GM18907 (cell line): Measurements from ENCODE around the gene TMEM11.
"Not testable (repeated sequence)": the region's sequence is repeated elsewhere in the genome, so short reads cannot be mapped to it uniquely, and the experiment has no call there.

ENCODE experiments used
- ATAC-seq: cut with Tn5 transposase; IDR thresholded peaks from one replicate; pipeline ENCODE4 v1.9.1; 2021; ENCODE audit warnings: mild to moderate bottlenecking, moderate library complexity; ENCODE audit not compliant: unreplicated experiment

The TMEM11 gene

GRCh38 chr17:21242780-21243515, 29.0 kb upstream of the TMEM11 start:
- ATAC-seq: no peak

- ATAC-seq: no peak
Measured at GRCh38 chr17:21242026-21242697, 28.2 kb upstream of the TMEM11 start.

GRCh38 chr17:21241564-21241963, 27.6 kb upstream of the TMEM11 start:
- no peak for ATAC-seq

- no peak for ATAC-seq
Measured at GRCh38 chr17:21240369-21241055, 26.6 kb upstream of the TMEM11 start.

- no peak for ATAC-seq
Measured at GRCh38 chr17:21239680-21240368, 25.9 kb upstream of the TMEM11 start.

GRCh38 chr17:21235921-21236320, 22.0 kb upstream of the TMEM11 start:
- ATAC-seq: no peak

DNA sequence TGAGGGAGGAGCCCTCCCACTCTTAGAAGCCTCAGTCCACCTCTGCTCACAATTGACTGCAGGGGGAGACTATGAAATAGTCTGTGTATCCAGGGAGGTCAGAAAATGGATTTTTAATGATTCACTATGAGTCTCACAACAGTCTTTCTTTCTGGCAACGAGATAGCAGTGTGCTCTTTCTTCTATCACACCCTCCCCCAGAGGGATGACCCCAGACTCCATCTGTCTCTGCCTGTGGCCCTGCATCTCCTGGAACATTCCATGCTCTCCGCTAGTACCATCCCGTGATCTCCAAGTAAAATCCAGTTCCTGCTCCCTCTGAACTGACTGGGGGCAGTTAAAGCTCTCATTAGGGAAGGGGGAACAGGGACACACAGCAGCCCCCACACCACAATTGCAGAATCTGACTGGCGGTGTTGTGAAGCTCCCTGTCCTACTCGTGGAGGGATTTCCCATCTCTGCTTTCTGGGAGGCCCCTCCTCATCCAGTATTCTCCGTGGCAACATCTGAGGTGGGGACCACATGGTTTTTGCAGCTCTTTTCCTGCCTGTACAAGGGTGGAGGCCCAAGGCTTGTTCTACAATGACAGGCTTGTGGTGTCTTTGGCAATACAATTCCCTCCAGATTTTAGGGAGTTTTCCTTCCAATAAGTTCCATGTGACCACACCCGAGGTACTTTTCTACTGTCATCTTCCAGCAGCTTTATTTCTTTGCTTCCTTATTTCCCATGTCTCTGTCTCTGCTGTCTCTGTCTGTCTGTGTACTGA, 19.8 kb upstream of the TMEM11 start:
- no peak for ATAC-seq

DNA sequence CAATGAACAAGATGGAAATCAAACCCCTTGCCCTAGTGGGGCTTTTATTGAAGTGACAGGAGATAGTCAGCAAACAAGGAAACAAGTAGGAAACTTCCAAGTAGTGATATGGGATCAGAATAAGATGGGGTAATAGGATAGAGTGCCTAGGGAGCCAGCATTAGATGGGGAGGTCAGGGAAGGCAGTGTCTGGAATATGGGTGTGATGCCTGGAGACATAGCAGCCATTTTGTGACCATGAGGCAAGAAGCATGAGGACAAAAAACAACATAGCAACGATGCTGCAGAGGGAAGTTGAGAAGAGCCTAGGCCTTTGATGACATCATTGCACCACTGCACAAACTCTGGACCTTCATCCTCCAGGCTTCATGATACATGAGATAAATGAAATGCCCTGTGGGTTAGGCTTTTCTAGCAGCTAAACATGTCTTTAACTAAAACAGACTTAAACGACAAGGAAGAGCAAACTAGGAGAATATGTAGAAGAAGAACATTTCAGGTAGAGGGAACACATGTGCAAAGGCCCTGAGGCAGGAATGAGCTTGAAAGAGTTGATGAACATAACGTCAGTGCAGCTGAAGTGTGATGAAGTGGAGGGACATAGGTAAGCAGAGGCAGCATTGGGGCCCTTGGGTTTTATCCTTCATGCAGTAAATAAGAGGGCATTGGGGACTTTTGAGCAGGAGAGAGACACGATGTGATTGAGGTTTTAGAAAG, 18.2 kb upstream of the TMEM11 start:
- ATAC-seq: no peak

GRCh38 chr17:21231533-21231932, 17.6 kb upstream of the TMEM11 start:
- no peak for ATAC-seq

- ATAC-seq: no peak
Measured at GRCh38 chr17:21228845-21229244, 14.9 kb upstream of the TMEM11 start.

- no peak for ATAC-seq
Measured at GRCh38 chr17:21228111-21228510, 14.2 kb upstream of the TMEM11 start.

DNA sequence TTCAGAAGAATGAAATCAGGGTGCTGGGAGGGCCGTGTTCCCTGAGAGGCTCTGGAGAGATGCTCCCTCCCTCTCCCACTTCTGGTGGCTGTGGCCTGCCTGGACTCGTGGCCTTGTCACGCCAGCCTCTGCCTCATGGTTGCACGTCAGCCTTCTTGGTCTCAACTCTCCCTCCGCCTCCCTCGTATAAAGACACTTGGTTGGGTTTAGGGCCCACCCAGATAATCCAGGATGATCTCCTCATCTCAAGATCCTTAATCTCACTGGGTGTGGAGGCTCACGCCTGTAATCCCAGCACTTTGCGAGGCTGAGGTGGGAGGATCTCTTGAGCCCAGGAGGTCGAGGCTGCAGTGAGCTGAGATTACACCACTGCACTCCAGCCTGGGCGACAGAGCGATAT, 13.3 kb upstream of the TMEM11 start:
- ATAC-seq: not testable (repeated sequence)

DNA sequence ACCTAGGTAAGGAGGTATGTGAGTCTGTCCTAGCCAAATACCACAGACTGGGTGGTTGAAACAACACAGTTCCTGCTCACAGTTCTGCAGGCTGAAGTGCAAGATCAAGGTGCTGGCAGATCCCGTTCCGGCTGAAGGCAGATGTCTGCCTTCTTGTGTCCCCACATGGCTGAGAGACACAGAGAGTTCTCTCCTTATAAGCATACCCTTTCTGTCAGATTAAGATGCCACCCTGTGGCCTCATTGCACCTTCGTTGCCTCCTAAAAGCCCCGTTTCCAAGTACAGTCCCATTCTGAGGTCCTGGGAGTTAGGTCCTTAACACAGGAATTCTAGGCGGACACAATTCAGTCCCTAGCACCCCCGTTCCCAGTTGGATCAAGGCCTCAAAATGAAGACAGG, 9.1 kb upstream of the TMEM11 start:
- ATAC-seq: no peak

GRCh38 chr17:21218831-21219380, 4.9 kb upstream of the TMEM11 start:
- ATAC-seq: no peak

DNA sequence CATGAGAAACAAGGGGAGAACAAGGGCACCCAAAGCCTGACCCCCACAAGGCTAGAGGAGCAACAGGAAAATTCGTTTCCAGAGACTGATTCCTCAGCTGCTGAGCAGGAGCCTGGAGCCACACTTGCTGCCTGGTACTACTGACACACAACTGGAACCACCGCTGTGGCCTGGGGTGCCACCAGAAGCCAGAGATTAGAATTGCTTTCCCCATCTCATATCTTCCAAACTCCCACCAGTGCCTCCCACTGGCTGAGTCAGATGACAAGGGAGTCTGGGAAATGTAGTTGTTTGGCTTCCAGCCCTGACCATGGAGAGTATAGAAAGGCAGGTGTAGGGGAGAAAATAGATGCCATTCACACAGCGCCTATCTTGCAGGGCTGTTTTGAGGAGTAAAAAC, 4.1 kb upstream of the TMEM11 start:
- ATAC-seq: no peak

DNA sequence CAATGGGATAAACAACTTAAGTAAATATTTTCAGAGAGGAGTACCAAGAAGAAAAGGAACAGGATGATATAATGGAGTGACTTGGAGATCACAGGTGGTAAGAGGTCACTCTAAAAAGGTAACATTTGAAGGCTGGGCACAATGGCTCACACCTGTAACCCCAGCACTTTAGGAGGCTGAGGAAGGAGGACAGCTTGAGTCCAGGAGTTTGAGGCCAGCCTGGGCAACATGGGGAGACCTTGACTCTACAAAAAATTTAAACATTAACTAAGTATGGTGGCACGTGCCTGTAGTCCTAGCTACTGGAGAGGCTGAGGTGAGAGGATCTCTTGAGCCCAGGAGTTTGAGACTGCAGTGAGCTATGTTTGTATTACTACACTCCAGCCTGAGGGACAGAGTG, 3.4 kb upstream of the TMEM11 start:
- ATAC-seq: no peak

DNA sequence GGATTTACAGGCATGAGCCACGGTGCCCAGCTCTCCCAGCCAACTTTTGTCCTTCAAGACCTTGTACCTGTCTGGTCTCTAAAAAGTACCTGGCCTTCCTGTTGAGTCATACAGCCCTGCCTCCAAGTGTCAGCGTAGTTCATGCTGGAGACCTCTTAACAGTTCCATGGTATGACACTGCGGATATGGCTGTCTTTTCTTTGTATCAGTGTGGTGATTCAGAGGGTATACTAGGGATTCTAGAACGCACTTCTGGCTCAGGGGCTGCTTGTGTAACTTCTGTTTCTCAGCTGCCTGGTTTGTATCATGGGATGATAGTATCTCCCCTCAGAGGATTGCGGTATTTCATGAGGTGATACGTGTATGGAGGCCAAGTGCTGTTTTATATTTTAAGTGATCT, 2.0 kb upstream of the TMEM11 start:
- ATAC-seq: no peak

- ATAC-seq: peak; percentile 23
Measured at GRCh38 chr17:21214777-21215541, 998 bp upstream of the TMEM11 start.

DNA sequence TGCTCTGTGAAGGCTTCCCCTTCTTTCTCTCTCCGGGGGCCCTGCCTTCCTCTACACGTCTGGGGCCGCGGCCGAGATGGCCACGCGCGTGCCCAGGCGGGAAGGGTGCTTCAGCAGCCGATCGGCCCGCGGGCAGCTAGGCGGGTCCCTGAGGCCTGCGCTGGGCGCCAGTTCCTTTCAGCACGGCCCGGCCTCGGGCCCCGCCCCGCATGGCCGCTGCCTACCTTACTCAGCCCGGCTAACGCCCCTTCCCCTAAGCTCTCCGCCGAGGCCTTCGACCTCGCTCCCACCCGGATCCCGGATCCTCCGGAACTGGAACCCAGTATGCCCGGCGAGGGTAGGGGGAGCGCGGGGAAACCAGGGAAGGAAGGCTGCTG, 335 bp downstream of the TMEM11 start:
- ATAC-seq: peak; percentile 23
